Activated effector memory CD4-positive, alpha-beta T cell treated with anti-CD3 and anti-CD28 coated beads, Interleukin-2, amount 50 U/mL, for 16 hours (primary cell): ENCODE measurements around the gene PADI2.

Source experiments
- DNase-seq: peaks from one replicate; pipeline ENCODE4 v3.0.0-alpha.2; 2020

Gene PADI2

GRCh38 chr1:17119076-17119772, at the start of gene PADI2:
PADI2 (minus strand) TSS chr1:17119451; CDS start chr1:17119371, 80 bp downstream.
- peak; percentile 81 for DNase-seq

- DNase-seq, result no peak
These were observed 49.0 kb upstream of the PADI2 start for GRCh38 chr1:17168091-17168876.

- no peak for DNase-seq
These were observed 48.5 kb upstream of the PADI2 start for GRCh38 chr1:17167786-17168090.

- no peak for DNase-seq
These were observed 48.0 kb upstream of the PADI2 start for GRCh38 chr1:17167041-17167785.

- DNase-seq, result no peak
These were observed 46.6 kb upstream of the PADI2 start for GRCh38 chr1:17165823-17166222.

- no peak for DNase-seq
These were observed 44.8 kb upstream of the PADI2 start for GRCh38 chr1:17163789-17164666.

- no peak for DNase-seq
These were observed 44.1 kb upstream of the PADI2 start for GRCh38 chr1:17163371-17163770.

- DNase-seq, result no peak
These were observed 43.7 kb upstream of the PADI2 start for GRCh38 chr1:17162941-17163340.

- no peak for DNase-seq
These were observed 42.9 kb upstream of the PADI2 start for GRCh38 chr1:17161926-17162800.

GRCh38 chr1:17161137-17161740, 42.0 kb upstream of the PADI2 start:
- no peak for DNase-seq

- DNase-seq, result no peak
These were observed 39.7 kb upstream of the PADI2 start for GRCh38 chr1:17158961-17159360.

GRCh38 chr1:17156108-17156507, 36.9 kb upstream of the PADI2 start:
- no peak for DNase-seq

- DNase-seq, result no peak
These were observed 36.1 kb upstream of the PADI2 start for GRCh38 chr1:17155257-17155920.

- DNase-seq, result no peak
These were observed 30.5 kb upstream of the PADI2 start for GRCh38 chr1:17149771-17150170.

- DNase-seq, result no peak
These were observed 29.8 kb upstream of the PADI2 start for GRCh38 chr1:17148950-17149608.

- no peak for DNase-seq
These were observed 26.4 kb upstream of the PADI2 start for GRCh38 chr1:17145648-17146047.

- no peak for DNase-seq
These were observed 24.5 kb upstream of the PADI2 start for GRCh38 chr1:17143760-17144159.

- no peak for DNase-seq
These were observed 22.4 kb upstream of the PADI2 start for GRCh38 chr1:17141441-17142197.

GRCh38 chr1:17140279-17140678, 21.0 kb upstream of the PADI2 start:
- DNase-seq, result no peak
